Heart left ventricle (tissue), 16 donors: Measurements from ENCODE around the gene NELFCD. TPM values are rescaled to one million over a fixed set of nuclear protein-coding genes. Genes with fewer than 3 reads are reported as not detected.

Source experiments
- ATAC-seq, 4 donors: fragments of 200-7000 bp; cut with Tn5 transposase; one replicate each; pipeline ENCODE4 v1.9.1; 2020 to 2022; ENCODE audit warnings: moderate library complexity in 4 of 4, mild to moderate bottlenecking in 3 of 4, moderate number of reproducible peaks in 1 of 4
- DNase-seq, 5 donors: peaks; one replicate each; pipeline ENCODE4 v3.0.0-alpha.2; 2020
- H3K27ac ChIP-seq, 12 donors: fragments of 200-600 bp; sonication (generic) in 4 of 12; one replicate each; pipeline versions ENCODE4 v1.5.0 to v1.8.0; 2016 to 2022; ENCODE audit warnings: mild to moderate bottlenecking in 2 of 12
- H3K27me3 ChIP-seq, 9 donors: fragments of 200-600 bp; sonication (generic) in 2 of 9; one replicate each; pipeline versions ENCODE4 v1.5.1 to v1.8.0; 2016 to 2022; ENCODE audit warnings: mild to moderate bottlenecking in 3 of 9
- H3K36me3 ChIP-seq, 9 donors: fragments of 200-600 bp; sonication (generic) in 2 of 9; one replicate each; pipeline versions ENCODE4 v1.5.0 to v1.8.0; 2018 to 2022; ENCODE audit warnings: mild to moderate bottlenecking in 2 of 9
- H3K4me1 ChIP-seq, 12 donors: fragments of 200-600 bp; sonication (generic) in 4 of 12; one replicate each; pipeline versions ENCODE4 v1.5.0 to v1.8.0; 2016 to 2022; ENCODE audit warnings: mild to moderate bottlenecking in 3 of 12
- H3K4me3 ChIP-seq, 12 donors: fragments of 200-600 bp; sonication (generic) in 4 of 12; one replicate each; pipeline versions ENCODE4 v1.5.0 to v1.8.0; 2017 to 2022; ENCODE audit warnings: mild to moderate bottlenecking in 9 of 12, moderate library complexity in 4 of 12
- H3K9me3 ChIP-seq, 12 donors: fragments of 200-600 bp; sonication (generic) in 4 of 12; one replicate each; pipeline versions ENCODE4 v1.5.0 to v1.8.0; 2016 to 2022; ENCODE audit warnings: mild to moderate bottlenecking in 1 of 12
- CTCF ChIP-seq, 12 donors: fragments of 200-600 bp; sonication (generic) in 4 of 12; IDR thresholded peaks; one replicate each; pipeline versions ENCODE4 v1.5.0 to v1.8.0; 2018 to 2022; ENCODE audit warnings: antibody characterized with exemption in 12 of 12, mild to moderate bottlenecking in 5 of 12
- POLR2A ChIP-seq, 2 donors: fragments of 450-650 bp; IDR thresholded peaks; one replicate each; pipeline ENCODE4 v1.6.1; 2017; ENCODE audit warnings: antibody characterized with exemption in 2 of 2, mild to moderate bottlenecking in 2 of 2, moderate library complexity in 2 of 2
- WGBS, 4 donors: extraction: QIAGEN DNeasy Blood & Tissue Kit in 2 of 4; methylation state at CpG; one replicate each; pipeline versions ENCODE4 v1.1.5 to v1.1.7; 2013 to 2018; 5-methylcytosine and 5-hydroxymethylcytosine counted together
- intact Hi-C, 10 donors: fragments of 100-400 bp; cut with DNase I; formaldehyde crosslinking; loops; one replicate each; pipeline versions ENCODE4 v1.11.1 to v1.14.2; 2022
- polyA plus RNA-seq, 2 donors: library from polyadenylated mRNA; stranded (reverse); fragments of 200-250 nt; gene quantifications; one replicate each; pipeline ENCODE4 v1.2.3, GENCODE V29; 2013
- total RNA-seq, 9 donors: library from RNA; depleted of rRNA in 2 of 9; stranded (reverse); fragments of >200 nt in 2 of 9; fragmentation: NEBNext Ultra II Directional in 3 of 9; extraction: Animal tissue kit (Norgen Biotek cat#: 25700) in 3 of 9; gene quantifications; one replicate each; pipeline versions ENCODE4 v1.1.0 to v1.2.4, GENCODE V29; 2016 to 2023
- donor health status: ischemic (EF 13 %, LVEDD 7.1; RV severe dilation, severe dysfunction).
- donor health status: healthy with polysubstance abuse.
- donor health status: DM: no; HTN: yes; CAD: no.
- donor health status: DM: no; HTN: no; CAD: no.
- donor health status: ischemic (EF 25% LVEDD 6.9; RV normal size, moderate dysfunction).
- donor health status: ischemic (EF 25% LVEDD 5.7; RV mildly dilated, moderate dysfunction).
- donor health status: healthy.
- donor health status: DM: yes; HTN: yes; CAD: no.
- donor health status: ischemic (EF 35%, LVEDD 5.7; RV mildly dilated, moderate dysfunction).
- donor health status: nonischemic (EF 11% LVEDD 7.7; RV severe dilation, severe dysfunction).
- donor health status: DM: yes; HTN: yes; CAD: no.
- donor health status: PGD.
- donor health status: ischemic (EF 29% LVEDD 5.4; RV normal size, mild dysfunction).
- donor health status: nonischemic (EF 23%, LVEDD 6.1; RV moderate dilation, normal function).

The NELFCD gene
- total and polyA plus RNA-seq, 11 donors = 21.7 to 43.8 (median 26.5) TPM

GRCh38 chr20:58973179-58973578 is 7.9 kb upstream of the NELFCD start:
- TF ChIP-seq CTCF (IDR thresholded peaks at IDR 0.05) = no peak
- TF ChIP-seq POLR2A (IDR thresholded peaks at IDR 0.05) = no peak
- Histone ChIP-seq H3K36me3 (no peaks in the 10 kb centered on the region), H3K27me3 (no peaks in the 10 kb centered on the region), H3K4me3 (no peak overlapping the region), H3K4me1 (peaks cover 0 to 6% (median 0%) of the 10 kb centered on the region in 12 donors), H3K9me3 (peaks cover 0 to 36% (median 16%) of the 10 kb centered on the region in 12 donors), H3K27ac (no peak overlapping the region)
- 82 to 90% (median 86%) methylated on average over 4 of the region's 4 CpGs for WGBS, 4 donors
- ATAC-seq = no peak
- no peak for DNase-seq
- intact Hi-C loops = no loop called here

GRCh38 chr20:58973866-58974265 is 7.2 kb upstream of the NELFCD start:
- Histone ChIP-seq H3K36me3 (no peaks in the 10 kb centered on the region), H3K27ac (no peak overlapping the region), H3K27me3 (no peaks in the 10 kb centered on the region), H3K4me3 (no peak overlapping the region), H3K9me3 (peaks cover 0 to 36% (median 16%) of the 10 kb centered on the region in 12 donors), H3K4me1 (peaks cover 0 to 6% (median 0%) of the 10 kb centered on the region in 12 donors)
- DNase-seq = no peak
- 84 to 91% (median 87%) methylated on average over 3 of the region's 3 CpGs for WGBS, 4 donors
- no peak for ATAC-seq
- intact Hi-C loops = no loop called here
- TF ChIP-seq CTCF (IDR thresholded peaks at IDR 0.05) (no peak), POLR2A (IDR thresholded peaks at IDR 0.05) (no peak)

GRCh38 chr20:58975353-58975752 is 5.7 kb upstream of the NELFCD start:
- peaks cover 0 to 6% (median 0%) of the 10 kb centered on the region in 12 donors for H3K4me1 ChIP-seq
- ATAC-seq (no peak), DNase-seq (no peak)
- intact Hi-C loops = no loop called here
- no peaks in the 10 kb centered on the region for H3K27me3 ChIP-seq
- H3K4me3 ChIP-seq = no peak overlapping the region
- peaks cover 0 to 25% (median 13%) of the 10 kb centered on the region in 12 donors for H3K9me3 ChIP-seq
- H3K27ac ChIP-seq = no peak overlapping the region
- WGBS, 4 donors = 89 to 100% (median 94%) methylated on average over 1 of the region's 1 CpG
- H3K36me3 ChIP-seq = no peaks in the 10 kb centered on the region
- TF ChIP-seq POLR2A (IDR thresholded peaks at IDR 0.05) = no peak
- TF ChIP-seq CTCF (IDR thresholded peaks at IDR 0.05) = no peak

GRCh38 chr20:58976061-58976730 is 4.9 kb upstream of the NELFCD start:
- 87 to 91% (median 91%) methylated on average over 3 of the region's 3 CpGs for WGBS, 4 donors
- intact Hi-C loops = no loop called here

More at GRCh38 chr20:58976061-58976730, 4.9 kb upstream of the NELFCD start:
- Histone ChIP-seq H3K36me3 (no peaks in the 10 kb centered on the region), H3K4me3 (no peak overlapping the region), H3K27me3 (no peaks in the 10 kb centered on the region), H3K4me1 (peaks cover 0 to 9% (median 0%) of the 10 kb centered on the region in 12 donors), H3K27ac (no peak overlapping the region), H3K9me3 (peaks cover 0 to 25% (median 13%) of the 10 kb centered on the region in 12 donors)
- TF ChIP-seq POLR2A (IDR thresholded peaks at IDR 0.05) = no peak
- TF ChIP-seq CTCF (IDR thresholded peaks at IDR 0.05) = no peak
- ATAC-seq (no peak), DNase-seq (no peak)
